B cell (primary cell): ENCODE results near the gene SLC7A5. TPM values are rescaled to one million over a fixed set of nuclear protein-coding genes. Genes with fewer than 3 reads are reported as not detected.

ENCODE experiments used
- ATAC-seq: fragments of 200-7000 bp; cut with Tn5 transposase; one replicate; pipeline ENCODE4 v1.10.0; 2021; ENCODE audit warnings: low read depth, mild to moderate bottlenecking, moderate number of reproducible peaks, moderate library complexity
- CTCF ChIA-PET: fragments of 350-600 bp; sonication (Branson Sonifier 250); formaldehyde crosslinking; loops from one replicate; lab custom pipeline; 2021; ENCODE audit warnings: antibody characterized with exemption, inconsistent platforms; lab: Charles Lee
- POLR2A ChIA-PET: fragments of 350-600 bp; sonication (Branson Sonifier 250); formaldehyde crosslinking; loops from one replicate; lab custom pipeline; 2021; ENCODE audit warnings: antibody characterized with exemption; lab: Charles Lee
- DNase-seq: peaks from one replicate; pipeline ENCODE4 v3.0.0; 2013
- H2AFZ ChIP-seq: 2 replicates; pipeline ENCODE4 v1.6.1; 2012; ENCODE audit warnings: mild to moderate bottlenecking, low read depth, low read length; ENCODE audit not compliant: insufficient read depth, poor library complexity, severe bottlenecking
- H3K27ac ChIP-seq, 2 donors: 1 replicate in 1 of 2; 2 replicates in 1 of 2; pipeline ENCODE4 v1.5.1; 2012 to 2013; ENCODE audit warnings: low read length in 2 of 2, mild to moderate bottlenecking in 2 of 2, moderate library complexity in 1 of 2
- H3K27me3 ChIP-seq, 4 experiments: fragments of 200-600 bp in 1 of 4; sonication (generic) in 1 of 4; replicated peaks in 1 of 4; 1 replicate in 2 of 4; 2 replicates in 2 of 4; pipeline versions ENCODE4 v1.6.1 to v1.7.0; 2013 to 2016; ENCODE audit warnings: low read length in 3 of 4, mild to moderate bottlenecking in 2 of 4, mixed read lengths in 1 of 4, moderate library complexity in 1 of 4; ENCODE audit not compliant: insufficient read depth in 4 of 4, control insufficient read depth in 3 of 4; ENCODE audit errors: control extremely low read depth in 1 of 4
- H3K36me3 ChIP-seq, 2 experiments: replicated peaks in 1 of 2; 1 replicate in 1 of 2; 2 replicates in 1 of 2; pipeline versions ENCODE4 v1.6.1 to v1.7.1; 2013; ENCODE audit warnings: low read length in 1 of 2; ENCODE audit not compliant: insufficient read depth in 2 of 2, control insufficient read depth in 1 of 2; ENCODE audit errors: control extremely low read depth in 1 of 2, extremely low read depth in 1 of 2
- H3K4me1 ChIP-seq, 2 donors: fragments of 200-600 bp in 1 of 2; sonication (generic) in 1 of 2; 1 replicate in 1 of 2; 2 replicates in 1 of 2; pipeline versions ENCODE4 v1.5.1 to v1.6.1; 2013 to 2017; ENCODE audit warnings: low read length in 2 of 2; ENCODE audit not compliant: control insufficient read depth in 2 of 2, insufficient read depth in 2 of 2
- H3K4me2 ChIP-seq: replicated peaks from 2 replicates; pipeline ENCODE3; 2012; ENCODE audit warnings: mild to moderate bottlenecking, low read depth, low read length; ENCODE audit not compliant: poor library complexity, severe bottlenecking
- H3K4me3 ChIP-seq, 5 experiments: fragments of 200-600 bp in 1 of 5; sonication (generic) in 1 of 5; 1 replicate in 3 of 5; 2 replicates in 2 of 5; pipeline versions ENCODE4 v1.5.1 to v1.7.0; 2011 to 2016; ENCODE audit warnings: low read length in 4 of 5, mild to moderate bottlenecking in 4 of 5, low read depth in 2 of 5, control low read depth in 1 of 5, moderate library complexity in 1 of 5; ENCODE audit not compliant: insufficient read depth in 1 of 5; ENCODE audit errors: control extremely low read depth in 1 of 5, extremely low read depth in 1 of 5
- H3K79me2 ChIP-seq: fragments of 200-600 bp; sonication (generic); one replicate; pipeline ENCODE4 v1.6.0; 2016; ENCODE audit warnings: low read length; ENCODE audit not compliant: control insufficient read depth, insufficient read depth
- H3K9ac ChIP-seq: fragments of 200-600 bp; sonication (generic); 2 replicates; pipeline ENCODE4 v1.6.1; 2017; ENCODE audit warnings: mild to moderate bottlenecking, low read length, moderate library complexity
- H3K9me3 ChIP-seq, 3 donors: one replicate each; pipeline versions ENCODE4 v1.6.1 to v1.7.1; 2013; ENCODE audit warnings: low read length in 2 of 3; ENCODE audit not compliant: control insufficient read depth in 2 of 3, insufficient read depth in 1 of 3; ENCODE audit errors: control extremely low read depth in 1 of 3
- H4K20me1 ChIP-seq: 2 replicates; pipeline ENCODE4 v1.6.0; 2012; ENCODE audit warnings: mild to moderate bottlenecking, low read length; ENCODE audit not compliant: insufficient read depth, control insufficient read depth, poor library complexity, severe bottlenecking
- H3K27ac Mint-ChIP-seq: one replicate; pipeline ENCODE4 v1.8.0; 2021; ENCODE audit warnings: mixed read lengths
- H3K27me3 Mint-ChIP-seq: one replicate; pipeline ENCODE4 v1.8.0; 2021; ENCODE audit warnings: mixed read lengths
- H3K4me1 Mint-ChIP-seq: one replicate; pipeline ENCODE4 v1.8.0; 2021; ENCODE audit warnings: mixed read lengths
- H3K4me3 Mint-ChIP-seq: one replicate; pipeline ENCODE4 v1.8.0; 2021; ENCODE audit warnings: mixed read lengths
- H3K9me3 Mint-ChIP-seq: one replicate; pipeline ENCODE4 v1.8.0; 2022; ENCODE audit warnings: mixed read lengths; ENCODE audit not compliant: insufficient read depth
- CTCF ChIP-seq: fragments of 200-600 bp; IDR thresholded peaks from one replicate; pipeline ENCODE4 v1.8.0; 2022; ENCODE audit warnings: antibody characterized with exemption, mild to moderate bottlenecking
- EZH2 ChIP-seq: IDR thresholded peaks from 2 replicates; pipeline ENCODE4 v1.6.1; 2012; ENCODE audit warnings: borderline replicate concordance, low read depth, mild to moderate bottlenecking, moderate library complexity, low read length; ENCODE audit not compliant: insufficient read depth, poor library complexity, severe bottlenecking
- WGBS: methylation state at CpG from one replicate; pipeline ENCODE4 v1.1.5; 2013; ENCODE audit warnings: missing lambda C conversion rate; ENCODE audit not compliant: insufficient coverage; 5-methylcytosine and 5-hydroxymethylcytosine counted together
- intact Hi-C: fragments of 100-400 bp; cut with micrococcal nuclease; formaldehyde crosslinking; loops from one replicate; pipeline ENCODE4 v1.10.0; 2022
- polyA plus RNA-seq: library from polyadenylated mRNA; depleted of rRNA; stranded (reverse); fragments of >200 nt; gene quantifications from 2 replicates; pipeline ENCODE4 v1.2.3, GENCODE V29; 2012
- total RNA-seq, 2 donors: library from RNA; stranded (reverse); fragments of 120-200 nt in 1 of 2; gene quantifications; 1 replicate in 1 of 2; 2 replicates in 1 of 2; pipeline versions ENCODE4 v1.2.3 to v1.2.4, GENCODE V29; 2013 to 2022

Gene SLC7A5
- total and polyA plus RNA-seq, 2 donors (not counting 1 experiment from before 2014, with no cell fraction given), result 2.5 to 20.9 TPM

- Mint-ChIP-seq H3K27me3 (no peaks in the 10 kb centered on the region), H3K4me1 (peaks cover 12% of the 10 kb centered on the region), H3K9me3 (no peaks in the 10 kb centered on the region), H3K4me3 (no peak overlapping the region), H3K27ac (no peak overlapping the region)
- no peak for TF ChIP-seq EZH2
- TF ChIP-seq CTCF, result no peak
- Histone ChIP-seq H3K79me2 (peaks cover 11% of the 10 kb centered on the region), H3K27me3 (no peaks in the 10 kb centered on the region), H3K4me3 (no peak overlapping the region), H3K36me3 (peaks cover 0 to 2% of the 10 kb centered on the region in 2 experiments), H4K20me1 (no peaks in the 10 kb centered on the region), H3K27ac (no peak overlapping the region), H3K9ac (no peak overlapping the region), H3K4me2 (no peak overlapping the region), H3K4me1 (peaks cover 0 to 25% of the 10 kb centered on the region in 2 donors), H3K9me3 (no peaks in the 10 kb centered on the region), H2AFZ (no peak overlapping the region)
- ChIA-PET POLR2A (no interaction called here), CTCF (interaction anchor here (1.3 to 5.3 kb wide), 3 partner anchors 24 to 68 kb away, joined by 4 to 47 read pairs (median 12); no protein-coding TSS in a partner anchor)
- 96% methylated on average over 22 of the region's 25 CpGs for WGBS
- no peak for ATAC-seq
- DNase-seq, result no peak
- intact Hi-C loops, result no loop called here
Measured at GRCh38 chr16:87846705-87847466, 22.4 kb downstream of the SLC7A5 start.
